Prostate gland (tissue), 2 donors: ENCODE results near the gene KLF13. TPM values are rescaled to one million over a fixed set of nuclear protein-coding genes. Genes with fewer than 3 reads are reported as not detected.

ENCODE experiments used
- DNase-seq: peaks from one replicate; pipeline ENCODE4 v3.0.0-alpha.2; 2019; ENCODE audit warnings: low spot score
- H3K27ac ChIP-seq, 2 donors: fragments of 200-600 bp; sonication (generic); 2 replicates each; pipeline ENCODE4 v1.5.1; 2017 to 2019
- H3K27me3 ChIP-seq: fragments of 200-600 bp; sonication (generic); replicated peaks from 2 replicates; pipeline ENCODE4 v1.5.1; 2019; ENCODE audit not compliant: insufficient read depth
- H3K36me3 ChIP-seq, 2 donors: fragments of 200-600 bp; sonication (generic); 1 replicate in 1 of 2; 2 replicates in 1 of 2; pipeline versions ENCODE4 v1.5.1 to v1.8.1; 2017 to 2019
- H3K4me1 ChIP-seq: fragments of 200-600 bp; sonication (generic); replicated peaks from 2 replicates; pipeline ENCODE4 v1.5.1; 2019
- H3K4me3 ChIP-seq, 2 donors: fragments of 200-600 bp; sonication (generic); 2 replicates each; pipeline ENCODE4 v1.5.1; 2017 to 2019
- H3K9me3 ChIP-seq: fragments of 200-600 bp; sonication (generic); 2 replicates; pipeline ENCODE4 v1.5.1; 2017
- POLR2A ChIP-seq: fragments of 450-650 bp; IDR thresholded peaks from one replicate; pipeline ENCODE4 v1.6.1; 2016; ENCODE audit warnings: antibody characterized with exemption, mild to moderate bottlenecking
- POLR2AphosphoS5 ChIP-seq: sonication (generic); formaldehyde crosslinking; IDR thresholded peaks from one replicate; pipeline ENCODE4 v1.6.1; 2017; ENCODE audit warnings: antibody characterized with exemption
- WGBS: methylation state at CpG from one replicate; pipeline ENCODE4 v1.1.5; 2018; 5-methylcytosine and 5-hydroxymethylcytosine counted together
- intact Hi-C: fragments of 100-400 bp; cut with DNase I; formaldehyde crosslinking; loops from one replicate; pipeline ENCODE4 v1.14.2; 2022
- total RNA-seq, 2 donors: library from RNA; depleted of rRNA; stranded (reverse); fragments of >200 nt; gene quantifications; one replicate each; pipeline ENCODE4 v1.1.0, GENCODE V29; 2016
- TF ChIP-seq, protein P1 (sequence below), 4 experiments: fragments of 200-600 bp in 2 of 4; fragments of 450-650 bp in 2 of 4; sonication (generic) in 2 of 4; IDR thresholded peaks; 1 replicate in 3 of 4; 2 replicates in 1 of 4; pipeline ENCODE4 v1.5.1; 2016 to 2019; ENCODE audit warnings: antibody characterized with exemption in 4 of 4, mild to moderate bottlenecking in 2 of 4, moderate library complexity in 2 of 4

KLF13 gene
- total RNA-seq, 2 donors from 2014 or later: 16.6 to 56.5 TPM

DNA sequence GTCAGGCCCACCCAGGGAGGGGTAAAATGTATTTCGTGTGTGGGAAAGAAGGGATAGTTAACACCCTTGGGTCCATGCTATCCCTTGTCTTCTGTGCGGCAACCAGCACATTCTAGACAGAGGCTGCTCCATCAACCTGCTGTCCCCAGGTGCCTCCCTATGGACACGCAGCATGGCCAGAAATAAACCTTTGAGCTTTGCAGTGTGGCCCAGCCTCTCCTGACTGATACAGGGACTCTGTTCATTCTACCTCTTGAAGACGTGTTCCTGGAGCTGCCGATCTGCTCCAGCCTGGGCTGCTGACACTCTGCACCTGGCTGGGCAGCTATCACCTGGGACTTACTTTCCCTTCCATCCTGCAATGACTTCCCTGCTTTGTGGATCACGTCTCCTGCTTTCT, 4.1 kb upstream of the KLF13 start:
- no peak overlapping the region for H3K27ac ChIP-seq
- WGBS: 86% methylated on average over 6 of the region's 6 CpGs
- no peaks in the 10 kb centered on the region for H3K27me3 ChIP-seq
- peaks cover 3% of the 10 kb centered on the region for H3K4me1 ChIP-seq
- TF ChIP-seq, protein P1, sequence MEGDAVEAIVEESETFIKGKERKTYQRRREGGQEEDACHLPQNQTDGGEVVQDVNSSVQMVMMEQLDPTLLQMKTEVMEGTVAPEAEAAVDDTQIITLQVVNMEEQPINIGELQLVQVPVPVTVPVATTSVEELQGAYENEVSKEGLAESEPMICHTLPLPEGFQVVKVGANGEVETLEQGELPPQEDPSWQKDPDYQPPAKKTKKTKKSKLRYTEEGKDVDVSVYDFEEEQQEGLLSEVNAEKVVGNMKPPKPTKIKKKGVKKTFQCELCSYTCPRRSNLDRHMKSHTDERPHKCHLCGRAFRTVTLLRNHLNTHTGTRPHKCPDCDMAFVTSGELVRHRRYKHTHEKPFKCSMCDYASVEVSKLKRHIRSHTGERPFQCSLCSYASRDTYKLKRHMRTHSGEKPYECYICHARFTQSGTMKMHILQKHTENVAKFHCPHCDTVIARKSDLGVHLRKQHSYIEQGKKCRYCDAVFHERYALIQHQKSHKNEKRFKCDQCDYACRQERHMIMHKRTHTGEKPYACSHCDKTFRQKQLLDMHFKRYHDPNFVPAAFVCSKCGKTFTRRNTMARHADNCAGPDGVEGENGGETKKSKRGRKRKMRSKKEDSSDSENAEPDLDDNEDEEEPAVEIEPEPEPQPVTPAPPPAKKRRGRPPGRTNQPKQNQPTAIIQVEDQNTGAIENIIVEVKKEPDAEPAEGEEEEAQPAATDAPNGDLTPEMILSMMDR (IDR thresholded peaks at IDR 0.05): no peak
- TF ChIP-seq POLR2A (no peak), POLR2AphosphoS5 (no peak)
- intact Hi-C loops: loop anchor here (10.0 kb wide), 1 partner anchor 418 kb away; the partner anchor contains the start of gene FAN1
- no peaks in the 10 kb centered on the region for H3K36me3 ChIP-seq
- H3K4me3 ChIP-seq: no peak overlapping the region
- no peaks in the 10 kb centered on the region for H3K9me3 ChIP-seq
- no peak for DNase-seq

- intact Hi-C loops: loop anchor here (2.0 to 10.0 kb wide), 2 partner anchors 109 to 419 kb away; partner anchors contain the start of gene FAN1
- no peak for DNase-seq
- TF ChIP-seq POLR2A (no peak), POLR2AphosphoS5 (no peak)
- TF ChIP-seq, protein P1 (IDR thresholded peaks at IDR 0.05): no peak
- Histone ChIP-seq H3K9me3 (no peaks in the 10 kb centered on the region), H3K27me3 (no peaks in the 10 kb centered on the region), H3K4me1 (peaks cover 3% of the 10 kb centered on the region), H3K36me3 (no peaks in the 10 kb centered on the region), H3K27ac (no peak overlapping the region), H3K4me3 (no peak overlapping the region)
- 89% methylated on average over 3 of the region's 3 CpGs for WGBS
Observed at GRCh38 chr15:31323627-31324026, 3.0 kb upstream of the KLF13 start.

- no peaks in the 10 kb centered on the region for H3K27me3 ChIP-seq
- no peaks in the 10 kb centered on the region for H3K36me3 ChIP-seq
- H3K4me1 ChIP-seq: peaks cover 3% of the 10 kb centered on the region
- DNase-seq: no peak
- no peaks in the 10 kb centered on the region for H3K9me3 ChIP-seq
- intact Hi-C loops: loop anchor here (2.0 to 10.0 kb wide), 2 partner anchors 109 to 419 kb away; partner anchors contain the start of gene FAN1
- TF ChIP-seq, protein P1 (IDR thresholded peaks at IDR 0.05): no peak
- no peak for TF ChIP-seq POLR2A
- no peak for TF ChIP-seq POLR2AphosphoS5
- 71% methylated on average over 5 of the region's 5 CpGs for WGBS
- H3K4me3 ChIP-seq: no peak overlapping the region
- no peak overlapping the region for H3K27ac ChIP-seq
Observed at GRCh38 chr15:31324186-31324585, 2.4 kb upstream of the KLF13 start.

DNA sequence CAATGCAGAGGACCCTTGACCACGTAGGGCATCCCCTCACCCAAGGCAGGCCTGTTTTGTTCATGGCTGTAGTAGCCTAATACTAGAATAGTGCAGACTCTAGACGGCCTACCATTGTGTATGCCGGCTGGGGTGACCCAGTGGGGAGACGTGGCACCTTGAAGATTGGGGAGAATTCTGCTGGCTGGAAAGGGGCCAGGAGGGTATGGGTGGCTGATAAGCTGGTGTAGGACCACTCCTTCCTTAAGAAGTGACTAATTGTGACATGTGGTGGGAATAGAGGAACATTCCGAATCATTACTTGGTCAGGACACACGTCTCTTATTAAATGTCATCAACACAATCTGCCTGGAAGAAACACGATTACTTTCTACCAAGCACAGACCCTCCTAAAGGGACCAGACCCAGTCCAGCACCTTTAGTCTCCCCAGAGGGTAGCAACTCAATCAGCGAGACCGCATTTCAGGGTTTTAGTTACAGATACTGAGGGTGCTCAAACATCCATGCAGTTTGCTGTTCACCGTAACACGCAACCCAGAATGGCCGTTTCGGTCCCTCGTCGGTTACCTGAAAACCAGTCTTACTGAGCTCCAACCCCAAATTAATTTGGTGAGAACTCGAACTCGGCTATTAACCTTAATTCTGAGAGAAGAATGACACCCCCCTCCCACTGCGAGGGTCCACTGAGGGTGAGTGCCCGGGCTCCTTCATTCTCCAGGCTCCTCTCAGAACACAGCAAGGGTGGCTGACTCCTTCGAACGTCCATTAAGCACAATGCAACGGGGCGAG, 1.6 kb upstream of the KLF13 start:
- no peaks in the 10 kb centered on the region for H3K9me3 ChIP-seq
- no peaks in the 10 kb centered on the region for H3K36me3 ChIP-seq
- H3K27ac ChIP-seq: peak overlapping the region; percentile 97 to 99
- 61% methylated on average over 23 of the region's 23 CpGs for WGBS
- H3K4me1 ChIP-seq: peaks cover 7% of the 10 kb centered on the region
- no peaks in the 10 kb centered on the region for H3K27me3 ChIP-seq
- intact Hi-C loops: loop anchor here (2.0 to 10.0 kb wide), 5 partner anchors 42 to 420 kb away; partner anchors contain the start of gene FAN1
- peak overlapping the region; percentile 90 to 96 for H3K4me3 ChIP-seq
- TF ChIP-seq POLR2AphosphoS5: no peak
- TF ChIP-seq, protein P1 (IDR thresholded peaks at IDR 0.05): no peak
- no peak for TF ChIP-seq POLR2A
- DNase-seq: no peak
